ENCODE results near the gene RBM15. TPM values are rescaled to one million over a fixed set of nuclear protein-coding genes. Genes with fewer than 3 reads are reported as not detected.

RBM15 gene
- total and polyA plus RNA-seq, 2 donors (not counting 3 experiments of a cell fraction or from before 2014, with no cell fraction given), result 8.5 to 29.5 TPM

DNA sequence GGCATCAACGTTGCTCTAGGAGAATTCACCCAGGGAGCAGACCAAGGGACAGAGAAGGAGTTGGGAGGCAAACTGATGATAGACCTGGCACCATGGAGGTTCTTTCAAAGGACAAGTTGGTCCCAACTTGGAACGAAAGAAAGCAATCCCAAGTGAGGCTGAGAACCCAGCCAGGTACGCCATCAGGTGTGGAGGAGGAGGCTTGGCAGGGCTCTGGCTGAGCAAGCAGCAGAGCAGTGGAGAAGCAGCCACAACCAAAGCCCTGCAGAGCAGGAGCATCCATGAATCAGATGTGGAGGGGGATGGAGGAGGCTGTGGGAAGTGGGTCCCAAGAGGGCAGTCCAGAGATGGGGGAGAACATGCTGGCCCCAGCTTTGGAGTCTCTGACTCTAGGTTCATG is 36.3 kb upstream of the RBM15 start:
- intact Hi-C loops (cut with micrococcal nuclease), result no loop called here

More for the DNA sequence above, 36.3 kb upstream of the RBM15 start:
- Histone ChIP-seq H2AFZ (ENCODE audit: low read depth, low read length) (no peak overlapping the region), H3K4me2 (ENCODE audit: insufficient read depth, low read length) (no peak overlapping the region), H3K9me3 (replicated peaks; ENCODE audit: control insufficient read depth, insufficient read depth, low read length) (no peaks in the 10 kb centered on the region), H3K4me3 (replicated peaks in 1 of 3; ENCODE audit: insufficient read depth in 1 of 3, low read depth in 1 of 3, low read length in 3 of 3) (no peak overlapping the region), H3K79me2 (ENCODE audit: control insufficient read depth, insufficient read depth, low read length) (no peaks in the 10 kb centered on the region), H3K27me3 (ENCODE audit: control insufficient read depth in 2 of 2, insufficient read depth in 2 of 2, low read length in 2 of 2) (peaks cover 17 to 26% of the 10 kb centered on the region in 2 experiments), H3K9me1 (replicated peaks; ENCODE audit: control insufficient read depth, extremely low read depth, insufficient read depth, low read length) (no peaks in the 10 kb centered on the region), H3K4me1 (ENCODE audit: control insufficient read depth, extremely low read depth, insufficient read depth, low read length) (no peaks in the 10 kb centered on the region), H3K36me3 (ENCODE audit: control insufficient read depth in 2 of 2, extremely low read depth in 1 of 2, insufficient read depth in 2 of 2, low read length in 2 of 2) (no peaks in the 10 kb centered on the region), H3K9ac (replicated peaks; ENCODE audit: extremely low read depth, insufficient read depth, low read length) (no peak overlapping the region), H3K27ac (ENCODE audit: insufficient read depth, low read depth, low read length) (no peak overlapping the region), H4K20me1 (replicated peaks; ENCODE audit: control insufficient read depth, extremely low read depth, insufficient read depth, low read length) (no peaks in the 10 kb centered on the region)
- dilution Hi-C loops (cut with MboI; ENCODE audit: extremely low pct_ligation_motif_present, low sequenced_read_pairs), result no loop called here
- BruUV-seq (replicated peaks), result no TSS peak
- TF ChIP-seq POLR2AphosphoS5 (IDR thresholded peaks at IDR 0.05; ENCODE audit: insufficient read depth, low read depth, low read length) (no peak), POLR2A (IDR thresholded peaks at IDR 0.05; ENCODE audit: low read depth, low read length) (no peak), JUN (IDR thresholded peaks at IDR 0.05; ENCODE audit: borderline replicate concordance, insufficient read depth, insufficient read length, low read depth) (no peak), MYC (IDR thresholded peaks at IDR 0.05; ENCODE audit: low read depth, low read length) (no peak), FOS (IDR thresholded peaks at IDR 0.05; ENCODE audit: borderline replicate concordance, insufficient read depth, low read length) (no peak), EZH2 (IDR thresholded peaks at IDR 0.05; ENCODE audit: borderline replicate concordance, low read depth, low read length, severe bottlenecking) (no peak), GATA2 (IDR thresholded peaks at IDR 0.05; ENCODE audit: insufficient read depth, insufficient read length, low read depth, low read length) (no peak)
- TF ChIP-seq, protein P1, sequence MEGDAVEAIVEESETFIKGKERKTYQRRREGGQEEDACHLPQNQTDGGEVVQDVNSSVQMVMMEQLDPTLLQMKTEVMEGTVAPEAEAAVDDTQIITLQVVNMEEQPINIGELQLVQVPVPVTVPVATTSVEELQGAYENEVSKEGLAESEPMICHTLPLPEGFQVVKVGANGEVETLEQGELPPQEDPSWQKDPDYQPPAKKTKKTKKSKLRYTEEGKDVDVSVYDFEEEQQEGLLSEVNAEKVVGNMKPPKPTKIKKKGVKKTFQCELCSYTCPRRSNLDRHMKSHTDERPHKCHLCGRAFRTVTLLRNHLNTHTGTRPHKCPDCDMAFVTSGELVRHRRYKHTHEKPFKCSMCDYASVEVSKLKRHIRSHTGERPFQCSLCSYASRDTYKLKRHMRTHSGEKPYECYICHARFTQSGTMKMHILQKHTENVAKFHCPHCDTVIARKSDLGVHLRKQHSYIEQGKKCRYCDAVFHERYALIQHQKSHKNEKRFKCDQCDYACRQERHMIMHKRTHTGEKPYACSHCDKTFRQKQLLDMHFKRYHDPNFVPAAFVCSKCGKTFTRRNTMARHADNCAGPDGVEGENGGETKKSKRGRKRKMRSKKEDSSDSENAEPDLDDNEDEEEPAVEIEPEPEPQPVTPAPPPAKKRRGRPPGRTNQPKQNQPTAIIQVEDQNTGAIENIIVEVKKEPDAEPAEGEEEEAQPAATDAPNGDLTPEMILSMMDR (IDR thresholded peaks at IDR 0.05; ENCODE audit: extremely low read depth in 1 of 2, insufficient read depth in 1 of 2, low read depth in 1 of 2, low read length in 2 of 2), result no peak
- TF ChIP-seq, protein P2, sequence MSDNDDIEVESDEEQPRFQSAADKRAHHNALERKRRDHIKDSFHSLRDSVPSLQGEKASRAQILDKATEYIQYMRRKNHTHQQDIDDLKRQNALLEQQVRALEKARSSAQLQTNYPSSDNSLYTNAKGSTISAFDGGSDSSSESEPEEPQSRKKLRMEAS (IDR thresholded peaks at IDR 0.05; ENCODE audit: insufficient read depth, insufficient read length), result no peak
- FAIRE-seq (no peak), DNase-seq (ENCODE audit: low read depth, low spot score) (no peak)
- ChIA-PET POLR2A (no interaction called here), CTCF (interaction anchor here (1.9 to 23.0 kb wide), 2 partner anchors 10 to 94 kb away, joined by 15 to 1577 read pairs; partner anchors contain the start of gene KCNC4)

Data from endothelial cell of umbilical vein (primary cell).